ENCODE measurements around the gene CBX1.
"Not testable (repeated sequence)": the region's sequence is repeated elsewhere in the genome, so short reads cannot be mapped to it uniquely, and the experiment has no call there.

The CBX1 gene

GRCh38 chr17:48071654-48072053, 29.6 kb downstream of the CBX1 start:
- no peak for DNase-seq
- TF ChIP-seq GATA1 (IDR thresholded peaks at IDR 0.05; ENCODE audit: low read depth, low read length): no peak
- TF ChIP-seq POLR2A (IDR thresholded peaks at IDR 0.05; ENCODE audit: low read length): no peak

- TF ChIP-seq POLR2A (IDR thresholded peaks at IDR 0.05; ENCODE audit: low read length) (no peak), GATA1 (IDR thresholded peaks at IDR 0.05; ENCODE audit: low read depth, low read length) (no peak)
- no peak for DNase-seq
These were observed 31.1 kb downstream of the CBX1 start for GRCh38 chr17:48070195-48070594.

- TF ChIP-seq GATA1 (IDR thresholded peaks at IDR 0.05; ENCODE audit: low read depth, low read length) (no peak), POLR2A (IDR thresholded peaks at IDR 0.05; ENCODE audit: low read length) (no peak)
- DNase-seq: peak; percentile 24 to 37
These were observed 32.8 kb downstream of the CBX1 start for GRCh38 chr17:48068491-48068961.

GRCh38 chr17:48067808-48068207, 33.5 kb downstream of the CBX1 start:
- not testable (repeated sequence) for DNase-seq

- no peak for TF ChIP-seq GATA1 (IDR thresholded peaks at IDR 0.05; ENCODE audit: low read depth, low read length)
- TF ChIP-seq POLR2A (IDR thresholded peaks at IDR 0.05; ENCODE audit: low read length): no peak
- no peak for DNase-seq
These were observed 34.0 kb downstream of the CBX1 start for GRCh38 chr17:48067245-48067644.

- no peak for TF ChIP-seq POLR2A (IDR thresholded peaks at IDR 0.05; ENCODE audit: low read length)
- no peak for TF ChIP-seq GATA1 (IDR thresholded peaks at IDR 0.05; ENCODE audit: low read depth, low read length)
- no peak for DNase-seq
These were observed 34.6 kb downstream of the CBX1 start for GRCh38 chr17:48066656-48067055.

- no peak for TF ChIP-seq GATA1 (IDR thresholded peaks at IDR 0.05; ENCODE audit: low read depth, low read length)
- TF ChIP-seq POLR2A (IDR thresholded peaks at IDR 0.05; ENCODE audit: low read length): no peak
These were observed 35.1 kb downstream of the CBX1 start for GRCh38 chr17:48066192-48066591.

GRCh38 chr17:48064638-48065037, 36.6 kb downstream of the CBX1 start:
- TF ChIP-seq GATA1 (IDR thresholded peaks at IDR 0.05; ENCODE audit: low read depth, low read length): no peak
- TF ChIP-seq POLR2A (IDR thresholded peaks at IDR 0.05; ENCODE audit: low read length): no peak

More at GRCh38 chr17:48066192-48066591, 35.1 kb downstream of the CBX1 start:
- no peak for DNase-seq

GRCh38 chr17:48062273-48062672, 39.0 kb downstream of the CBX1 start:
- no peak for DNase-seq
- TF ChIP-seq GATA1 (IDR thresholded peaks at IDR 0.05; ENCODE audit: low read depth, low read length) (no peak), POLR2A (IDR thresholded peaks at IDR 0.05; ENCODE audit: low read length) (no peak)

More at GRCh38 chr17:48064638-48065037, 36.6 kb downstream of the CBX1 start:
- no peak for DNase-seq

GRCh38 chr17:48060249-48060648, 41.0 kb downstream of the CBX1 start:
- no peak for TF ChIP-seq GATA1 (IDR thresholded peaks at IDR 0.05; ENCODE audit: low read depth, low read length)
- no peak for TF ChIP-seq POLR2A (IDR thresholded peaks at IDR 0.05; ENCODE audit: low read length)
- DNase-seq: no peak

- no peak for DNase-seq
- TF ChIP-seq POLR2A (IDR thresholded peaks at IDR 0.05; ENCODE audit: low read length) (no peak), GATA1 (IDR thresholded peaks at IDR 0.05; ENCODE audit: low read depth, low read length) (no peak)
These were observed 42.1 kb downstream of the CBX1 start for GRCh38 chr17:48059125-48059668.

GRCh38 chr17:48058393-48059124, 42.7 kb downstream of the CBX1 start:
- TF ChIP-seq POLR2A (IDR thresholded peaks at IDR 0.05; ENCODE audit: low read length) (no peak), GATA1 (IDR thresholded peaks at IDR 0.05; ENCODE audit: low read depth, low read length) (no peak)
- DNase-seq: no peak

- no peak for DNase-seq
- no peak for TF ChIP-seq GATA1 (IDR thresholded peaks at IDR 0.05; ENCODE audit: low read depth, low read length)
- TF ChIP-seq POLR2A (IDR thresholded peaks at IDR 0.05; ENCODE audit: low read length): no peak
These were observed 43.7 kb downstream of the CBX1 start for GRCh38 chr17:48057626-48058025.

- no peak for DNase-seq
These were observed 44.4 kb downstream of the CBX1 start for GRCh38 chr17:48056879-48057278.

GRCh38 chr17:48056246-48056745, 45.0 kb downstream of the CBX1 start:
- no peak for TF ChIP-seq POLR2A (IDR thresholded peaks at IDR 0.05; ENCODE audit: low read length)
- TF ChIP-seq GATA1 (IDR thresholded peaks at IDR 0.05; ENCODE audit: low read depth, low read length): no peak
- DNase-seq: no peak

More at GRCh38 chr17:48056879-48057278, 44.4 kb downstream of the CBX1 start:
- TF ChIP-seq GATA1 (IDR thresholded peaks at IDR 0.05; ENCODE audit: low read depth, low read length) (no peak), POLR2A (IDR thresholded peaks at IDR 0.05; ENCODE audit: low read length) (no peak)
